K562 (cell line): ENCODE measurements around the gene CYTH4. TPM values are rescaled to one million over a fixed set of nuclear protein-coding genes. Genes with fewer than 3 reads are reported as not detected.
A peak's percentile ranks its signal among the peaks of the same experiment; 100 is the strongest.

Source experiments
- ATAC-seq: fragments of 200-7000 bp; cut with Tn5 transposase; 3 replicates; pipeline ENCODE4 v1.9.1; 2020; ENCODE audit warnings: moderate library complexity
- BruUV-seq: library from RNA; stranded (reverse); fragments of 400-500 nt; replicated peaks from 2 replicates; lab custom pipeline; 2021; lab: Mats Ljungman, UMichigan
- CTCF ChIA-PET: fragments of 300-600 bp; formaldehyde crosslinking; extraction: SDS; loops from one replicate; lab custom pipeline; 2021; ENCODE audit warnings: low intra/inter-chr PET ratio; lab: Yijun Ruan, JAX
- POLR2A ChIA-PET: fragments of 300-600, 350-650 bp; sonication (Branson Sonifier 250); formaldehyde crosslinking; extraction: SDS; loops from one replicate; lab custom pipeline; 2021; ENCODE audit warnings: antibody characterized with exemption, inconsistent platforms; lab: Yijun Ruan, JAX
- DNase-seq, 4 experiments: peaks; one replicate each; pipeline versions ENCODE4 v3.0.0 to v3.0.0-alpha.2; 2011 to 2018; ENCODE audit warnings: low spot score in 3 of 4, mixed read lengths in 3 of 4; ENCODE audit errors: extremely low read depth in 1 of 4
- FAIRE-seq: peaks from 2 replicates; lab custom pipeline; 2011; peaks lifted over from hg19 to GRCh38; lab: Jason Lieb, UNC
- H2AFZ ChIP-seq: 2 replicates; pipeline ENCODE4 v1.6.0; 2011; ENCODE audit warnings: low read depth, low read length, control low read depth, inconsistent platforms
- H3K27ac ChIP-seq: fragments of 200-600 bp; 3 replicates; pipeline ENCODE4 v1.8.0; 2011; ENCODE audit warnings: low read depth, mild to moderate bottlenecking, control low read depth, inconsistent platforms, low read length, moderate library complexity, mixed read lengths; ENCODE audit errors: extremely low read depth
- H3K27me3 ChIP-seq, 2 experiments: fragments of 300-600 bp in 1 of 2; 2 replicates in 1 of 2; 3 replicates in 1 of 2; pipeline versions ENCODE4 v1.6.0 to v1.8.0; 2011; ENCODE audit warnings: inconsistent platforms in 2 of 2, low read length in 2 of 2, mild to moderate bottlenecking in 1 of 2, mixed read lengths in 1 of 2, moderate library complexity in 1 of 2; ENCODE audit not compliant: control insufficient read depth in 2 of 2, insufficient read depth in 2 of 2
- H3K36me3 ChIP-seq: fragments of 300-600 bp; 3 replicates; pipeline ENCODE4 v1.8.0; 2011; ENCODE audit warnings: mild to moderate bottlenecking, low read length, inconsistent platforms; ENCODE audit not compliant: control insufficient read depth, insufficient read depth
- H3K4me1 ChIP-seq, 2 experiments: fragments of 200-600 bp in 1 of 2; replicated peaks in 1 of 2; 2 replicates in 1 of 2; 3 replicates in 1 of 2; pipeline versions ENCODE4 v1.5.1 to v1.8.0; 2011; ENCODE audit warnings: inconsistent platforms in 2 of 2, low read length in 2 of 2, mild to moderate bottlenecking in 1 of 2, mixed read lengths in 1 of 2, moderate library complexity in 1 of 2; ENCODE audit not compliant: control insufficient read depth in 2 of 2, insufficient read depth in 2 of 2
- H3K4me2 ChIP-seq: 2 replicates; pipeline ENCODE4 v1.6.1; 2011; ENCODE audit warnings: low read length, control low read depth, inconsistent platforms, mixed read lengths; ENCODE audit not compliant: insufficient read depth
- H3K4me3 ChIP-seq: fragments of 200-600 bp; sonication (generic), shearing (Covaris generic); 2 replicates; pipeline ENCODE4 v1.5.1; 2016; ENCODE audit warnings: control low read depth, inconsistent platforms
- H3K79me2 ChIP-seq: fragments of 200-600 bp; 3 replicates; pipeline ENCODE4 v1.8.0; 2011; ENCODE audit warnings: low read length, inconsistent platforms; ENCODE audit not compliant: control insufficient read depth, insufficient read depth
- H3K9ac ChIP-seq, 2 experiments: 2 replicates each; pipeline versions ENCODE4 v1.6.0 to v1.6.1; 2011; ENCODE audit warnings: low read depth in 2 of 2, low read length in 2 of 2, control low read depth in 1 of 2, inconsistent platforms in 1 of 2, mild to moderate bottlenecking in 1 of 2, mixed read lengths in 1 of 2; ENCODE audit not compliant: insufficient read depth in 1 of 2
- H3K9me1 ChIP-seq: one replicate; pipeline ENCODE4 v1.6.0; 2011; ENCODE audit warnings: inconsistent platforms, mild to moderate bottlenecking, low read length, moderate library complexity; ENCODE audit not compliant: control insufficient read depth, insufficient read depth
- H3K9me3 ChIP-seq: replicated peaks from 2 replicates; pipeline ENCODE4 v1.5.1; 2011; ENCODE audit warnings: low read depth, low read length, inconsistent platforms; ENCODE audit not compliant: control insufficient read depth, insufficient read depth
- H4K20me1 ChIP-seq: replicated peaks from 2 replicates; pipeline ENCODE4 v1.6.1; 2011; ENCODE audit warnings: low read length, inconsistent platforms, mixed read lengths; ENCODE audit not compliant: control insufficient read depth, insufficient read depth
- ARID1B ChIP-seq: fragments of 450-650 bp; IDR thresholded peaks from 2 replicates; pipeline ENCODE4 v1.6.1; 2016; ENCODE audit warnings: antibody characterized with exemption, mild to moderate bottlenecking, inconsistent platforms
- EP400 ChIP-seq: fragments of 450-650 bp; IDR thresholded peaks from 2 replicates; pipeline ENCODE4 v1.6.1; 2017; ENCODE audit warnings: antibody characterized with exemption, mild to moderate bottlenecking, moderate library complexity
- TEAD1 ChIP-seq, 2 experiments: fragments of 450-650 bp in 1 of 2; sonication (generic) in 1 of 2; formaldehyde crosslinking; IDR thresholded peaks; 2 replicates each; pipeline versions ENCODE4 v1.4.0 to v1.8.0; 2020 to 2022; ENCODE audit warnings: mild to moderate bottlenecking in 2 of 2, missing genetic modification reagents in 1 of 2
- ZBTB8A ChIP-seq: fragments of 450-650 bp; IDR thresholded peaks from 2 replicates; pipeline ENCODE4 v1.6.1; 2018; ENCODE audit warnings: mild to moderate bottlenecking, moderate library complexity; ENCODE audit not compliant: partially characterized antibody
- ZNF644 ChIP-seq: fragments of 200-800 bp; sonication (Bioruptor generic); IDR thresholded peaks from 2 replicates; pipeline ENCODE4 v1.6.1; 2016; ENCODE audit warnings: low read depth, missing genetic modification characterization, missing compliant biosample characterization
- WGBS: fragments of 100-300 bp; shearing (Covaris generic); methylation state at CpG from one replicate; pipeline ENCODE4 v1.1.6; 2016; ENCODE audit warnings: low coverage, mixed read lengths; ENCODE audit not compliant: insufficient coverage; ENCODE audit errors: missing lambda C conversion rate; 5-methylcytosine and 5-hydroxymethylcytosine counted together
- in situ Hi-C: fragments of 300-500 bp; cut with MboI; formaldehyde crosslinking; loops from 4 replicates; pipeline ENCODE4 v1.15.0; 2018; ENCODE audit warnings: inconsistent platforms, mixed read lengths
- intact Hi-C: fragments of 100-400 bp; cut with micrococcal nuclease; formaldehyde crosslinking; loops from 2 replicates; pipeline ENCODE4 v1.14.2; 2022
- polyA plus RNA-seq, 8 experiments: library from polyadenylated mRNA; depleted of rRNA in 4 of 8; stranded (reverse) in 5 of 8; unstranded in 3 of 8; fragments of >200 nt; fragmentation: Nextera tagmentation in 2 of 8; fragmentation: Illumina TruSeq in 1 of 8; extraction: Ambion mirVana in 2 of 8; extraction: Trizol in 1 of 8; gene quantifications; 2 replicates each; pipeline versions ENCODE4 v1.2.1 to v1.2.3, GENCODE V29; 2011 to 2014; ENCODE audit warnings: inconsistent platforms in 1 of 8, missing spikeins in 1 of 8
- total RNA-seq, 7 experiments: library from RNA; depleted of rRNA in 6 of 7; stranded (reverse); fragments of >200 nt in 6 of 7; fragmentation: Illumina TruSeq in 2 of 7; extraction: Trizol in 2 of 7; gene quantifications; 2 replicates each; pipeline versions ENCODE4 v1.2.1 to v1.2.3, GENCODE V29; 2011 to 2021; ENCODE audit warnings: low replicate concordance in 1 of 7
- TF ChIP-seq, protein P1 (sequence below): fragments of 250-450 bp; sonication (Bioruptor Pico); IDR thresholded peaks from 2 replicates; pipeline ENCODE4 v1.5.0; 2021
- TF ChIP-seq, protein P2 (sequence below): fragments of 450-650 bp; formaldehyde crosslinking; IDR thresholded peaks from 2 replicates; pipeline ENCODE4 v1.4.0; 2020; ENCODE audit warnings: mild to moderate bottlenecking, mixed read lengths
- TF ChIP-seq, protein P3 (sequence below), 2 experiments: fragments of 450-650 bp in 1 of 2; sonication (generic) in 1 of 2; formaldehyde crosslinking in 1 of 2; IDR thresholded peaks; 2 replicates each; pipeline versions ENCODE4 v1.7.1 to v1.9.0; 2016 to 2022; ENCODE audit warnings: inconsistent platforms in 1 of 2, mild to moderate bottlenecking in 1 of 2, missing genetic modification reagents in 1 of 2

Gene CYTH4
- total and polyA plus RNA-seq, 9 of the 15 experiments (the other 6 are each of a cell fraction or from before 2014, with no cell fraction given): 0.03 to 2.0 (median 0.61) TPM; not detected in 1

DNA sequence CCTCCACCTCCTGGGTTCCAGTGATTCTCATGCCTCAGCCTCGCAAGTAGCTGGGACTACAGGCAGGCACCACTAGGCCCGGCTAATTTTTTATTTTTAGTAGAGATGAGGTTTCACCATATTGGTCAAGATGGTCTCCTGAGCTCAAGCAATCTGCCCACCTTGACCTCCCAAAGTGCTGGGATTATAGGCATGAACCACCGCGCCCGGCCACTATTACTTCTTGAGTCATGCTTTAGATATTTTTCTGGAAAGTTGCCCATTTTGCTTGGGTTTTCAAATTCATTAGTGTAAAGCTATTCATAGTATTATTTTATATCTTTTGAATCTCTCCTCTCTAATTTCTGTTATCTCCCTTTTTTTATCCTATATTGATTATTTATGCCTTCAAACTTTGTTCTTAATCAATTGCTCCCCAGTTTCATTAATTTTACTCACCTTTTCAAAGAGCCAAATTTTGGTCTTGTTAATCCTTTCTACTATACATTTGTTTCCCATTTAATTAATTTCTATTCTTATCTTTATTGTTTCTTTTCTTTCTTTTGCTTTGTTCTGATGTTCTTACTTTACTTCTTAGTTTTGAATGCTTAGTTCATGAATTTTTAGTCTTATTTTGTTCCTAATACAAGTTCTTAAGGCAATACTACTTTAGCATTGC lies 28.0 kb upstream of the CYTH4 start:
- no peaks in the 10 kb centered on the region for H3K27me3 ChIP-seq
- in situ Hi-C loops: no loop called here
- FAIRE-seq (no peak), ATAC-seq (no peak), DNase-seq (no peak)
- H2AFZ ChIP-seq: peak overlapping the region; percentile 17; the same call in 1 of the 2 replicates
- intact Hi-C loops: no loop called here
- H4K20me1 ChIP-seq: no peaks in the 10 kb centered on the region
- BruUV-seq: no TSS peak
- CTCF ChIA-PET: no interaction called here
- 21% methylated on average over 5 of the region's 5 CpGs for WGBS
- no peak overlapping the region for H3K4me2 ChIP-seq
- H3K27ac ChIP-seq: no peak overlapping the region
- no peak overlapping the region for H3K9ac ChIP-seq
- H3K9me1 ChIP-seq: no peaks in the 10 kb centered on the region
- H3K4me1 ChIP-seq: peaks cover 4 to 14% of the 10 kb centered on the region in 2 experiments; a peak in 4 of 5 replicates
- H3K36me3 ChIP-seq: no peaks in the 10 kb centered on the region
- no peak overlapping the region for H3K4me3 ChIP-seq
- no peaks in the 10 kb centered on the region for H3K79me2 ChIP-seq
- POLR2A ChIA-PET: no interaction called here
- H3K9me3 ChIP-seq: no peaks in the 10 kb centered on the region
- peak; percentile 40; the same call in 1 of the 2 replicates for TF ChIP-seq ARID1B
- TF ChIP-seq, protein P1, sequence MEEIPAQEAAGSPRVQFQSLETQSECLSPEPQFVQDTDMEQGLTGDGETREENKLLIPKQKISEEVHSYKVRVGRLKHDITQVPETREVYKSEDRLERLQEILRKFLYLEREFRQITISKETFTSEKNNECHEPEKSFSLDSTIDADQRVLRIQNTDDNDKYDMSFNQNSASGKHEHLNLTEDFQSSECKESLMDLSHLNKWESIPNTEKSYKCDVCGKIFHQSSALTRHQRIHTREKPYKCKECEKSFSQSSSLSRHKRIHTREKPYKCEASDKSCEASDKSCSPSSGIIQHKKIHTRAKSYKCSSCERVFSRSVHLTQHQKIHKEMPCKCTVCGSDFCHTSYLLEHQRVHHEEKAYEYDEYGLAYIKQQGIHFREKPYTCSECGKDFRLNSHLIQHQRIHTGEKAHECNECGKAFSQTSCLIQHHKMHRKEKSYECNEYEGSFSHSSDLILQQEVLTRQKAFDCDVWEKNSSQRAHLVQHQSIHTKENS: no peak
- TF ChIP-seq ZBTB8A: no peak
- no peak for TF ChIP-seq TEAD1 (CRISPR knock-in tag; IDR thresholded peaks at IDR 0.05)
- no peak for TF ChIP-seq ZNF644
- TF ChIP-seq EP400: 0 out of 2 replicates have a peak, but pooled peaks have one; percentile 10
- TF ChIP-seq, protein P2, sequence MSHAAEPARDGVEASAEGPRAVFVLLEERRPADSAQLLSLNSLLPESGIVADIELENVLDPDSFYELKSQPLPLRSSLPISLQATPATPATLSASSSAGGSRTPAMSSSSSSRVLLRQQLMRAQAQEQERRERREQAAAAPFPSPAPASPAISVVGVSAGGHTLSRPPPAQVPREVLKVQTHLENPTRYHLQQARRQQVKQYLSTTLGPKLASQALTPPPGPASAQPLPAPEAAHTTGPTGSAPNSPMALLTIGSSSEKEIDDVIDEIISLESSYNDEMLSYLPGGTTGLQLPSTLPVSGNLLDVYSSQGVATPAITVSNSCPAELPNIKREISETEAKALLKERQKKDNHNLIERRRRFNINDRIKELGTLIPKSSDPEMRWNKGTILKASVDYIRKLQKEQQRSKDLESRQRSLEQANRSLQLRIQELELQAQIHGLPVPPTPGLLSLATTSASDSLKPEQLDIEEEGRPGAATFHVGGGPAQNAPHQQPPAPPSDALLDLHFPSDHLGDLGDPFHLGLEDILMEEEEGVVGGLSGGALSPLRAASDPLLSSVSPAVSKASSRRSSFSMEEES (CRISPR knock-in tag): no peak
- TF ChIP-seq, protein P3, sequence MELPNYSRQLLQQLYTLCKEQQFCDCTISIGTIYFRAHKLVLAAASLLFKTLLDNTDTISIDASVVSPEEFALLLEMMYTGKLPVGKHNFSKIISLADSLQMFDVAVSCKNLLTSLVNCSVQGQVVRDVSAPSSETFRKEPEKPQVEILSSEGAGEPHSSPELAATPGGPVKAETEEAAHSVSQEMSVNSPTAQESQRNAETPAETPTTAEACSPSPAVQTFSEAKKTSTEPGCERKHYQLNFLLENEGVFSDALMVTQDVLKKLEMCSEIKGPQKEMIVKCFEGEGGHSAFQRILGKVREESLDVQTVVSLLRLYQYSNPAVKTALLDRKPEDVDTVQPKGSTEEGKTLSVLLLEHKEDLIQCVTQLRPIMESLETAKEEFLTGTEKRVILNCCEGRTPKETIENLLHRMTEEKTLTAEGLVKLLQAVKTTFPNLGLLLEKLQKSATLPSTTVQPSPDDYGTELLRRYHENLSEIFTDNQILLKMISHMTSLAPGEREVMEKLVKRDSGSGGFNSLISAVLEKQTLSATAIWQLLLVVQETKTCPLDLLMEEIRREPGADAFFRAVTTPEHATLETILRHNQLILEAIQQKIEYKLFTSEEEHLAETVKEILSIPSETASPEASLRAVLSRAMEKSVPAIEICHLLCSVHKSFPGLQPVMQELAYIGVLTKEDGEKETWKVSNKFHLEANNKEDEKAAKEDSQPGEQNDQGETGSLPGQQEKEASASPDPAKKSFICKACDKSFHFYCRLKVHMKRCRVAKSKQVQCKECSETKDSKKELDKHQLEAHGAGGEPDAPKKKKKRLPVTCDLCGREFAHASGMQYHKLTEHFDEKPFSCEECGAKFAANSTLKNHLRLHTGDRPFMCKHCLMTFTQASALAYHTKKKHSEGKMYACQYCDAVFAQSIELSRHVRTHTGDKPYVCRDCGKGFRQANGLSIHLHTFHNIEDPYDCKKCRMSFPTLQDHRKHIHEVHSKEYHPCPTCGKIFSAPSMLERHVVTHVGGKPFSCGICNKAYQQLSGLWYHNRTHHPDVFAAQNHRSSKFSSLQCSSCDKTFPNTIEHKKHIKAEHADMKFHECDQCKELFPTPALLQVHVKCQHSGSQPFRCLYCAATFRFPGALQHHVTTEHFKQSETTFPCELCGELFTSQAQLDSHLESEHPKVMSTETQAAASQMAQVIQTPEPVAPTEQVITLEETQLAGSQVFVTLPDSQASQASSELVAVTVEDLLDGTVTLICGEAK (IDR thresholded peaks at IDR 0.05): 0 out of 2 replicates have a peak, but pooled peaks have one; percentile 44
- TF ChIP-seq, protein P3 (CRISPR knock-in tag; IDR thresholded peaks at IDR 0.05): no peak
